IPS-15b (cell line): ENCODE data around the gene TBC1D17.
A peak's percentile ranks its signal among the peaks of the same experiment; 100 is the strongest.

Source experiments
- H3K27me3 ChIP-seq: one replicate; pipeline ENCODE4 v1.6.1; 2013; ENCODE audit warnings: low read length; ENCODE audit not compliant: control insufficient read depth, insufficient read depth
- H3K36me3 ChIP-seq: one replicate; pipeline ENCODE4 v1.6.1; 2013; ENCODE audit warnings: low read length; ENCODE audit not compliant: control insufficient read depth, insufficient read depth
- H3K4me1 ChIP-seq: one replicate; pipeline ENCODE4 v1.6.1; 2013; ENCODE audit warnings: mild to moderate bottlenecking, low read length; ENCODE audit not compliant: control insufficient read depth, insufficient read depth
- H3K4me3 ChIP-seq: one replicate; pipeline ENCODE4 v1.5.1; 2013; ENCODE audit warnings: low read depth, low read length
- H3K9ac ChIP-seq: one replicate; pipeline ENCODE4 v1.6.1; 2013; ENCODE audit warnings: low read depth, mild to moderate bottlenecking, low read length
- H3K9me3 ChIP-seq: one replicate; pipeline ENCODE4 v1.6.1; 2013; ENCODE audit warnings: mild to moderate bottlenecking, low read length; ENCODE audit not compliant: control insufficient read depth, insufficient read depth

TBC1D17 gene

DNA sequence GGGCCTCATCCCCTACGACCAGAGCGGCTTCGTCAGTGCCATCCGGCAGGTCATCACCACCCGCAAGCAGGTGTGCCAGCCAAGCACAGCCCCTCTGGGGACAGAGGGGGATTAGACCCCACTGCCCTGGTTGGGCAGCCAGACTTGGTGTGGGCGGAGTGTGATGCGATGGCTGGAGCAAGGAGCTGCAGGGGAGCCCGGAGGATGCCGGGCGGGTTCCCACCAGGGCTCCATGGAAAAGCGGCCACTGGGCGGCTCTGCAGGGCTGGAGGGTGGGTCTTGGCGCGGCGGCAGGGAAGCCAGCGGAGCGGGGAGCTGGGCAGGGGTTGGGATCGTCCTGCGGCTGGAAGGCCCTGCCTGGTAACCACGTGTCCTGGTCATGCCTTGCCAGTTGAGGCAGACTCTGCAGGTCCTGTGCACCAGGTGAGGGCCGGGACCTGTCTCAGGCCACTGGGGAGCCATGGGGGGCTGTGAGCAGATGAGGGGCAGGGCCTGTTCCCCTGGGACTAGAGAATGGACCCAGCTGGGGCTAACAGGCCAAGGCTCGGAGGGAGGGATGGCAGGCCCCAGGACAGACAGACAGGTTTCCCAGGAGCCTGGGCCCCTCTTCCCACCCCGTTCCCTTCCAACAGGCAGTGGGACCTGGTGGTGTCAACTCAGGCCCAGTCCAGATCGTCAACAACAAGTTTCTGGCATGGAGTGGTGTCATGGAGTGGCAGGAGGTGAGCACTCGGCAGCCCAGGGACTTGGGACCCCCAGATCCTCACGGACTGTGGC lies 20.3 kb upstream of the TBC1D17 start:
- peaks cover 65% of the 10 kb centered on the region for H3K36me3 ChIP-seq
- H3K4me3 ChIP-seq: no peak overlapping the region
- peaks cover 6% of the 10 kb centered on the region for H3K4me1 ChIP-seq
- no peaks in the 10 kb centered on the region for H3K9me3 ChIP-seq
- no peaks in the 10 kb centered on the region for H3K27me3 ChIP-seq
- H3K9ac ChIP-seq: no peak overlapping the region

DNA sequence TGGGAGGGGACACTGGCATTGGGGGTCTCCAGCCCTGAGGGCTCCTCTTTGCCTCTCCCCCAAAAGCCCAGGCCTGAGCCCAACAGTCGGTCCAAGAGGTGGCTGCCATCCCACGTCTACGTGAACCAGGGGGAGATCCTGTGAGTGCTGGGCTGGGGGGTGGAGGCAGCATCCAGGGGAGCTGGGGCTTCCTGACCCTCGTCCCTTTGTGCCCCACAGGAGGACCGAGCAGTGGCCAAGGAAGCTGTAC lies 19.7 kb upstream of the TBC1D17 start:
- H3K9ac ChIP-seq: no peak overlapping the region
- H3K4me3 ChIP-seq: no peak overlapping the region
- no peaks in the 10 kb centered on the region for H3K9me3 ChIP-seq
- H3K36me3 ChIP-seq: peaks cover 65% of the 10 kb centered on the region
- H3K4me1 ChIP-seq: peaks cover 4% of the 10 kb centered on the region
- no peaks in the 10 kb centered on the region for H3K27me3 ChIP-seq

DNA sequence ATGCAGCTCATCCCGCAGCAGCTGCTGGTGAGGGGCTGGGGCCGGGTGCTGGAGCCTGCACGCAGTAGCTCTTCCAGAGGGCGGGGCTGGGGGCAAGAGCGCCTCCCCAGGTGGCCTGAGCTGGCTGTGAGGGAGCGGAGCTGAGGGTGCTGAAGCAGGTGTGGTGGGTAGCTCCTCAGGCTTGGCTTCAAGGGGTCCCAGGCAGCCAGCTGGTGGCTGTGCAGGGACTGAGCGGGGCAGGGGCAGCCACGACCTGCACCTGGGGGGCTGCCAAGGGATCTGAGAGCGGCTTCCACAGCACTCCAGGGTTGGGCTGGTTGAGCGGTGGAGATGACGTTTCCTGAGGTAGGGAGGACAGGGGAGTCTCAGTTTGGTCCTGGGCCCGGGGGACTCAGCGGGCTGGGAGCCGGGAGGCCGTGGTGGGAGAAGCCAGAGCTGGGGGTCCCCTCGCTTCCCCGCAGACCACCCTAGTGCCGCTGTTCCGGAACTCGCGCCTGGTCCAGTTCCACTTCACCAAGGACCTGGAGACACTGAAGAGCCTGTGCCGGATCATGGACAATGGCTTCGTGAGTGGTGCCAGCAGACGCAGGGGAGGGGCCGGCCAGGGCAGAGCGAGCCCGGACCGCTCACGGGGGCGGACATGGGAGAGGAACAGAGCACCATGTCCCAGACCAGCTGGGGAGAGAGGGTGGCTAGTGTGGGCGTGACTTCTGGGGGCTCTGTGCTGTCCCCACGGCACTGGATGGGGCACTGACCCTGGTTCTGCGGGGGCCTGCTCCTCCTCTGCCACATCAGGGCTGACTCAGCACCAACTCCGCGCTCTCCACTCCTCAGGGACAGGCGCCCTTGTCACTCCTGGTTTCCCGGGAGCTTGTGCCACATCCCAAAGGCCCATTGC lies 19.2 kb upstream of the TBC1D17 start:
- Histone ChIP-seq H3K27me3 (no peaks in the 10 kb centered on the region), H3K9ac (no peak overlapping the region), H3K4me3 (no peak overlapping the region), H3K36me3 (peaks cover 69% of the 10 kb centered on the region), H3K9me3 (no peaks in the 10 kb centered on the region), H3K4me1 (no peaks in the 10 kb centered on the region)

DNA sequence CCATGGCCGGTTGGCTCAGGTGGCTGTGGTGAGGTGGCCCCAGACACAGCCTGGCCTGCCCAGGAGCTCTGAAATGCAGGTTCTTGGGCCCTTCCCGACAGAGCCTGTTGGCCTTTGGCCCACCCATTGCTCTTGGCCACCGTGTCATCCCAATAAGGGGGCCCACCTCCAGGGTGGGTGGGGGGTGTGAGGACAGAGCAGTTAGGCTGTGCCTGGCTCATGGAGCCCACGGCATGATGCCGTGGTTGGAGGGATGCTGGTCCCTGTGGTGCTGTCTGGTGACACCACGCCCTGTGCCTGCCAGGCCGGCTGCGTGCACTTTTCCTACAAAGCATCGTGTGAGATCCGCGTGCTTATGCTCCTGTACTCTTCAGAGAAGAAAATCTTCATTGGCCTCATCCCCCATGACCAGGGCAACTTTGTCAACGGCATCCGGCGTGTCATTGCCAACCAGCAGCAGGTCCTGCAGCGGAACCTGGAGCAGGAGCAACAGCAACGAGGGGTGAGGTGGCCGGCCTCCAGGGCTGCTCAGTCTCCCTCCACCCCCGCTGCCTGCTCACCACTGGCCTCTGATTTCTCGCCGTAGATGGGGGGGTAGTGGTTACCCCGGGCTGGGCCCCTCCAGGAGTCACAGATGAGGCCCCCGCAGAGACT lies 17.7 kb upstream of the TBC1D17 start:
- peaks cover under 1% of the 10 kb centered on the region for H3K4me1 ChIP-seq
- no peaks in the 10 kb centered on the region for H3K27me3 ChIP-seq
- H3K36me3 ChIP-seq: peaks cover 83% of the 10 kb centered on the region
- H3K9ac ChIP-seq: no peak overlapping the region
- H3K9me3 ChIP-seq: no peaks in the 10 kb centered on the region
- no peak overlapping the region for H3K4me3 ChIP-seq

DNA sequence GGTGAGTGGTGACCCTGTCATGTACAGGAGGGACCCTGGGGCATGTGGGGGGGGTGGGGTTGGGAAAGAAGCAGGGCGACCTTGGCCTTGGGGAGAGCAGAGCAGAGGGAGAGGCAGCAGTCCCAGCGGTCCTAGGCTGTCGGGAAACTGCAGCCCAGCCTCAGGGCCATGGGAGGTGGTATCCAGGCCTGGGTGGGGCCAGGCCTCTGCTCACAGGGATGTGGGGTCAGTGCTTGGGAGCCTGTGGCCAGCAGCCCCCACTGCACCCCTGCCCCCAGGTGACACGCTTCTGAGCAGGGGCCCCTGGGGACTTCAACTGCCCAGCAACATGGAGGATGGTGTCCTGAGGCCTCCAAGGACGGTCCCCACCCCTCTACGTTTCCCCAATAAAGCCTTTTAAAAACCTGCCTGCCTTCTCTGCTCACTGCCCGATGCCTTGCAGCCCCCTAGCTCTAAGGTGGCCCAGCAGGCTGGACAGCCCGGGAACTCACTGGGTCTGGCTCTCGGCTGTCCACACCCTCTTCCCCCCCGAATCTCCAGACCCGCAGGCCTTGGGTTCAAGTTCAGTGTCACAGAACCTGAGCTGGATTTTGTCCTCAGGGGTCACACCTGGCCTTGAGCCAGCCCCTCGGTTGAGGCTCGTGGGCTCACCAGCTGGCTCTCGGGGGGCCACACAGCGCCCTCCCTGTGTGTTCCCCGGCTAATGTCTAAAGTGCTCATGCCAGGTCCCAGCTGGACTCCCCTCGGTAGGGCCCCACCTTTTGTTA lies 17.0 kb upstream of the TBC1D17 start:
- Histone ChIP-seq H3K4me1 (peaks cover 4% of the 10 kb centered on the region), H3K9ac (peak overlapping the region; percentile 24), H3K36me3 (peaks cover 80% of the 10 kb centered on the region), H3K27me3 (no peaks in the 10 kb centered on the region), H3K9me3 (no peaks in the 10 kb centered on the region), H3K4me3 (no peak overlapping the region)

DNA sequence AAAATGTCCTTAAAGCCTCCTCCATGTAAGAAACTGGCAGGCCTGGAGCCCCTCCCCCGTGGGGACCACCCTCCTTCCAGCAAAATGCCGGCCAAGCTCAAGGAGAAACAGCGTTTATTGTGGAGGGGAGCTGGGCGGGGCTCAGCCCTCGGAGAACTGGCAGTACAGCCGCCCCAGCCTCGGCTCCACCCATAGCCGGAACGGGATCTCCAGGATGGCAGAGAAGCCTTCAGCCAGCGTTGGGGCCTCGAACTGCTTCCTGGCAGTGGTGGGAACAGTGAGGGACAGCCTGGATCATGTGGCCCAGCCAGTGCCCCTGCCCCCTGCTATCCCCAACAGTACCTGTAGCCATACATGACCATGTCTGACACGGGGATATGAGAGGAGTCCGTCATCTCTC lies 16.4 kb upstream of the TBC1D17 start:
- no peak overlapping the region for H3K4me3 ChIP-seq
- H3K27me3 ChIP-seq: no peaks in the 10 kb centered on the region
- H3K4me1 ChIP-seq: peaks cover 4% of the 10 kb centered on the region
- H3K36me3 ChIP-seq: peaks cover 75% of the 10 kb centered on the region
- H3K9ac ChIP-seq: no peak overlapping the region
- no peaks in the 10 kb centered on the region for H3K9me3 ChIP-seq

DNA sequence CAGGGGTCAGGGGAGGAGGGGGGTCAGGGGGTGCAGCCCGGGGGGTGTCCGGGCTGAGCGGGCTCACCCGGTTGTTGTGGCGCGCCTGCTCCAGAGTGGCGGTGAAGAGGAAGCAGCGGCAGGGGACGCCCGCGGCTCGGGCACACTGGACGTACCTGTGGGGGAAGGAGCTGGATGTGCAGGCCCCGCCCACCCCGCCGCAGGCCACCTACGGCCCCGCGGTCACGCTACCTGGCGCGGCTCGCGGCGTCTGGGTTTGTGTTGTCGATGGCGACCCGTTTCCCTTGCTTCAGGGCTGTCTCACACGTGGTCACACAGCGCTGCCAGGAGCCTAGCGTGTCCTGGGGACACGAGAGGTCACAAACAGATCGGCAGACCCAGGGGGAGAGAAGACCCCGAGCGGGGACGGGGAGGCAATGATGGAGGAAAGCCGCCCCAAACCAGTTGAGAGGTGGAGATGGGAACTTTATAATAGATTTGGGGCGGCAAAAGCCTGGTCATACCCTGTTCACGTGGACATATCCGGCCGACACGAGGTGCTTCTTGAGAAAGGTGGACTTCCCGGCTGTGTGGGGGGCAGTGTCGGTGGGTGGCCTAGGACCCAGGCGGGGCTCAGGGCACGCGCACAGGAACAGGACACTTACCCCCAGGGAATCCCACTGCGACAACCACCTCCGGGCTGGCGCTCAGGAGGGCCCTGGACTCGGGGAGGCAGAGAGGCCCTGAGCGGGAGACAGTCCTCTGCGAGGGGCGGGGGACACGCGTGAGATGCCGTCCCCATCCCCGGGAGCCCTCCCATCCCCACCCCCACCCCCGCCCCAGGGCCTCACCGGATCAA lies 15.7 kb upstream of the TBC1D17 start:
- Histone ChIP-seq H3K27me3 (no peaks in the 10 kb centered on the region), H3K36me3 (peaks cover 70% of the 10 kb centered on the region), H3K4me3 (no peak overlapping the region), H3K4me1 (peaks cover 4% of the 10 kb centered on the region), H3K9ac (no peak overlapping the region), H3K9me3 (no peaks in the 10 kb centered on the region)

DNA sequence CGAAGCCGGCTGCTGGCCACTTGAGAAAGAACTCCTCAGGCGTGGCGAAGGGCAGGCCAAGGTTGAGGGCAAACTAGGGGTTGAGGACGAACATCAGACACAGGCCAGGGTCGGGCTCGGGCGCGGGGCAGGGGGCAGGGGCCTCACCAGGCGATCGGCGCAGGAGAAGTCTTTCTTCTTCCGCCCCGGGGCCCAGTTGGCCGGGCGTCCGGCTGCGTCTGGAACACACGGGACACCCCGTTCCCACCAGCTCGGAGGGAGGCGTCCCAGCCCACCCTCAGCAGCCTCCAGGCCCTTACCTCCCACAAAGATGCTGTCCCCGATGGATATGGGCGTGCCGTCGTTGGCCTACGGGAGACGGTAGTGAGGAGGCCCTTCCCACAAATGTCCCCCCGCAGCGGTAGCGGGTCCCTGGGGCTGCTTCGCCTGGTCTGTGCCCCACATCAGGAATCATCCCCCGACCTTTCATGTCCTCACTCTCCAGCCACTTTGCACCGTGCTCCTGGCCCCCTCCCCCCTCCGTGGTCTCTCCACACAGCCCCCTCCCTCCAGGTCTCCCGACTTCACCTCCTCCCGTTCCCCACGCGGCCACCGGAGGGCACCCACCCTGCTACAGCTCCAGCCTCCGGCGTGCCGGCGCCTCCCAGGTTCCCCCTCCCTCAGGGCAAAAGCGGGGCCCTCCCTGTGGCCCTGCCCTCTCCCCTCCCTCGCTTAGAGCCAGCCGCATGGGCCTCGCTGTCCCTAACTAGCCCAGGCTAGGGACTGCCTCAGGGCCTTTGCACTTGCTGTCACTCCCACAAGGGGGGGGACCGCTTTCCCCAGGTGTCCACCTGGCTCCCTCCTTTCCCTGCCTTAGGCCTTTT lies 14.9 kb upstream of the TBC1D17 start:
- no peak overlapping the region for H3K9ac ChIP-seq
- no peaks in the 10 kb centered on the region for H3K9me3 ChIP-seq
- peaks cover 62% of the 10 kb centered on the region for H3K36me3 ChIP-seq
- no peak overlapping the region for H3K4me3 ChIP-seq
- H3K27me3 ChIP-seq: no peaks in the 10 kb centered on the region
- H3K4me1 ChIP-seq: peaks cover 4% of the 10 kb centered on the region

DNA sequence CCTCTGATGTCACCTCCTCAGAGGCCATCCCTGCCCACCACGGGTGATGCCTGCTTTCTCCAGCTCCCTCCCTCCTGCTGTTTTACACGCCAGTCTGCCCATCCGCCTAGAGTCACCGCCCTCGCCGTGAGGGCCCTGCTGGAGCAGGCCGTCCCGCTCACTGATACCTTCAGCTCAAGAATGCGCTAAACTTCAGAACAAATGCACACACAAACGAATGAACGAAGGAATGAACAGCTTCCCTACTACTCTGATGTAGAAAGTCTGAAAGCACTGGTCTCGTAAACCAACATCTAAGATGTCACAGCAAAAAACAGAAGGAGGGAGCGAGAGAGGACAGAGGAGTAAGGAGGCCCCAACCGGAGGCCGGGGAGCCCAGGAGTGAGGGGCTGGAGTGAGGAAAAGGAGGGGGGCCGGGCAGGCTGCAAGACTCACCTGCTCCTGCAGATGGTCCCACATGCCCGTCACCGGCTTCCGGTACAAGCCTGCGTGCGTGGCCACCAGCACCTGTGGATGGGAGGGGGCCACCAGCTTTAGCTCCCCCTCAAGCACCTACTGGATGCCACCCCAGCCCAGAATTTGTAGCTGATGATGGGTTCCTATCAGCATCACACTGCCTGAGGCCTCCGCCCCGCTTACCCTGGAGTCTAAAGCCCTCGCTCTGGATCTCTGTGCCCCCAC lies 14.1 kb upstream of the TBC1D17 start:
- Histone ChIP-seq H3K4me1 (peaks cover 4% of the 10 kb centered on the region), H3K4me3 (no peak overlapping the region), H3K36me3 (peaks cover 54% of the 10 kb centered on the region), H3K27me3 (no peaks in the 10 kb centered on the region), H3K9ac (no peak overlapping the region), H3K9me3 (no peaks in the 10 kb centered on the region)

DNA sequence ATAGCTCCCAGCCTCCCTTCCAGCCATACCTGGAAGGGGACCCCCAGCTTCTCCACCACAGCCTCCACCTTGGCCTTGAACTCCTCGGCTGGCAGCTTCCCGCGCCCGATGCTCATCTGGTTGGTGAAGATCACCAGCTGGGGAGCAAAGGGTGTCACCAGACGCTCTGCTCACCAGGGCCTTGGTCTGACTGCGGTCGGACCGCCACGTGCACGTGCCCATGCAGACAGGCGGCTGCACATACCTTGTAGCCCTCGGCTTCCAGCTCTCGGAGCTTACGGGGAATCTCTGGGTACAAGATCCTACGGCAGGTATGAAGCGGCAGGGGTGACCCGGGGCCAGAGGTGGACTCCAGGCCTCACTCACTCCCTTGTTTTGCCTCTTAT lies 13.6 kb upstream of the TBC1D17 start:
- H3K9me3 ChIP-seq: no peaks in the 10 kb centered on the region
- no peak overlapping the region for H3K9ac ChIP-seq
- H3K4me3 ChIP-seq: no peak overlapping the region
- H3K4me1 ChIP-seq: peaks cover 4% of the 10 kb centered on the region
- H3K27me3 ChIP-seq: no peaks in the 10 kb centered on the region
- peaks cover 49% of the 10 kb centered on the region for H3K36me3 ChIP-seq
